Activated CD8-positive, alpha-beta memory T cell treated with anti-CD3 and anti-CD28 coated beads, Interleukin-2, amount 50 U/mL, for 1 hour (primary cell): ENCODE results near the gene ROM1.
"Not testable (repeated sequence)": the region's sequence is repeated elsewhere in the genome, so short reads cannot be mapped to it uniquely, and the experiment has no call there.

Experiments
- DNase-seq: peaks from one replicate; pipeline ENCODE4 v3.0.0-alpha.2; 2020; ENCODE audit errors: extremely low read depth

The ROM1 gene

GRCh38 chr11:62585356-62585755 lies 27.7 kb upstream of the ROM1 start:
- not testable (repeated sequence) for DNase-seq

GRCh38 chr11:62588966-62589637 lies 24.0 kb upstream of the ROM1 start:
- DNase-seq = no peak

DNA sequence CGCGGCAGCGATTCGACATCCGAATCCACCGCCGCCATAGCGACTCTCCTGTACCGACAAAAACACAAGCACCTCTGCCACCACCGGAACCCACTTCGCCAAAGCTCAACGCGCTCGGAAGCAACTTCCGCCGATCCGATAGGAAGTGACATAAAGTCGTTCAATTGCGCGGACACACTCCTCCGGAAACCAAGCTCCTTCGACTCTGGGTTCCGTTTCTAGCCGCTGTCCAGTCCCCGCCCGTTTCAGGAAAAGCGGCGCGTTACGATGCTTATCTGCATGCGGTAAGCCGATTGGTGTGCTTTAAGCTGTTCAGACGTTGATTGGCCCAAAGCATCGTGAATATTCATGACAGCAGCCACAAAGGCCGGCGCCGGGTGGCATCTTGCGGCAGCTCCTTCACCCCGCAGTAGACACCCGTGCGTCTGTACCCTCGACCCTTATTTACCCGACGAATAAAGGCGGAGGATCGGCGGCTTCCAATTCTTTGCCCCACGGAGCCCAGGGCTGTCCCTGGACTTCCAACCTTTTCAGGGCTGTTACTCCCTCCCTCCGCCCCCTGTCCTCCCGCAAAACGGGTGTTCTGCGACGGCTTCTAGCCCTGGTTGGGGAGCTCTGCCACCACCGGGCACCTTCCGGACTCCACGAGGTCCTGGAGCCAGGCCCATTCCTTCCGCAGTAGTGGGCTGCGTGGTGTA lies 21.5 kb upstream of the ROM1 start, which contains the start of gene TUT1:
TSS of gene TUT1 (minus strand) at position 76 of the 698 bp plus-strand sequence. CDS start at position 38, 38 bp downstream.
- DNase-seq = peak; percentile 96

GRCh38 chr11:62592146-62592815 lies 20.8 kb upstream of the ROM1 start:
- DNase-seq = no peak

GRCh38 chr11:62592989-62593421 lies 20.1 kb upstream of the ROM1 start:
- DNase-seq = no peak

GRCh38 chr11:62593434-62594044 lies 19.5 kb upstream of the ROM1 start:
- peak; percentile 55 for DNase-seq

DNA sequence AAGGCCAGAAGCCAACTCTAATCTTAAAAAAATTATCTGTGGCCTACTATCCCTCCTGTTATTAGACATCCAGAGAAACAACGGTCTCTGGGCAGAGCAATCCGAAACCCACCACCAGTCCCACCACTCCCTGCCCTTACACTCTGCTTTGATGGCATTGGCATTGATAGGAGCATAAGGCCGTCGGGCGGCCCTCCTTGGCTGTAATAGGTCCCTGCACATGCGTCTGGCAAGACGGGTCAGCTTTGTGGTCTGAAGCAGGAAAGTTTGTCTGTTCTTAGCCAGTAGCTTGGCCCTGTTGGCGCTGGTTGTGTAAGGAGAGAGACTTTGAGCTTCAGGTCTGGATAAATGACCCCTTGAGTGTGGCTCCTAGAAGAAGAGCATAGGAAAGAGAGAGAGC lies 17.9 kb upstream of the ROM1 start:
- DNase-seq = no peak

GRCh38 chr11:62599069-62599696 lies 13.9 kb upstream of the ROM1 start:
- peak; percentile 95 for DNase-seq

DNA sequence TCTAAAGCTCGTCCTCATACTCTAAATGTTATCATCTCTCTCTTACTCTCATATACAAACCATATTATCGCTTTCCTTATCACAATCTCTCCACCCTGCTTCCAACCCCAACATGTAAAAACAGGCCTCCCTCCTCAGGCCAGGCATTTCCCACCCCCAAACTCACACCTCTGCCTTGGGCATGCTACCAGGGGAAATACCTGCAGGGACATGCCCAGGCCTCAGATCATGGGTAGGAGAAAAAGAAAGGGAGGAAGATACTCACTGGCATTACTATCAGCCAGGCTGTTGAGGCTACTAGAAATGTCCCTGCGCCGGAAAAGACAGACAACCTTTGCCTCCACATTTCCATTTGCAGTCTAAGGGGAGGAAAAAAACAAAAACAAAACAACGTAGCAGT lies 13.2 kb upstream of the ROM1 start:
- no peak for DNase-seq

DNA sequence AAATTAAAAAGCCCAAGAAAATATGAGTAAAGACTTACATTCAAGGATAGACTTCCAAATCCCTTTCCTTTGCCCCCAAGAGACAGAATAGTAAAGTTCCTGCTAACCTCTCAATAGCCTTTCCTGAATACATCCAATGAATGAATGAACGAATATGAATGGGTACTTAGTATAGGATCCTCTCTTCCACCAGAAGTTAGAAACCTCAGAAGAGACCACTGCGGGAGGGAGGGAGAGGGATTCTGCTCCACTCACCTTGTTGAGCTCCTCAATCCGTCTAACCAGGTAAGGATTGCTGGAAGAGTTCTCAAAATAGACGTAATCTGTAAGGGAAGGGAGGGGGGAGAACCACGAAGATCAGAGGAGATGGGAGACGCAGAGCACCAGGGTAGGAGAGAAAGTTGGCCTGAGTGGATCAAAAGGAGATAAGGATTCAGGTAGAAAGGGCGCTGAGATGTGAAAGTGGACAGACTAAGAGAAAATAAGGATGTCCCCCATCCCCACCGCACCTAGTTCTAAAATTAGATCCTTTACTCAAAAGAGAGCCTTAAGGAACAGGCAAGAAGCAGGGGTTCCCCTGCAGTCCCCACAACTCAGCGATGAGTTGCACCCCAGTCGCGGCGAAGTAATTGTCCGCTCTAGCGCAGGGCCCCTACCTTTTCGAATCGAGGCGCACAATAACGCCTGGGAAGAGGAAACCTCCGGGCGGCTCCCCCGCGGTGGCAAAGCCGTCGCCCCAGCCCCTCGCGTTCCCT lies 12.5 kb upstream of the ROM1 start:
- DNase-seq = no peak

- DNase-seq = no peak
Measured at GRCh38 chr11:62601122-62601371, 12.0 kb upstream of the ROM1 start.

DNA sequence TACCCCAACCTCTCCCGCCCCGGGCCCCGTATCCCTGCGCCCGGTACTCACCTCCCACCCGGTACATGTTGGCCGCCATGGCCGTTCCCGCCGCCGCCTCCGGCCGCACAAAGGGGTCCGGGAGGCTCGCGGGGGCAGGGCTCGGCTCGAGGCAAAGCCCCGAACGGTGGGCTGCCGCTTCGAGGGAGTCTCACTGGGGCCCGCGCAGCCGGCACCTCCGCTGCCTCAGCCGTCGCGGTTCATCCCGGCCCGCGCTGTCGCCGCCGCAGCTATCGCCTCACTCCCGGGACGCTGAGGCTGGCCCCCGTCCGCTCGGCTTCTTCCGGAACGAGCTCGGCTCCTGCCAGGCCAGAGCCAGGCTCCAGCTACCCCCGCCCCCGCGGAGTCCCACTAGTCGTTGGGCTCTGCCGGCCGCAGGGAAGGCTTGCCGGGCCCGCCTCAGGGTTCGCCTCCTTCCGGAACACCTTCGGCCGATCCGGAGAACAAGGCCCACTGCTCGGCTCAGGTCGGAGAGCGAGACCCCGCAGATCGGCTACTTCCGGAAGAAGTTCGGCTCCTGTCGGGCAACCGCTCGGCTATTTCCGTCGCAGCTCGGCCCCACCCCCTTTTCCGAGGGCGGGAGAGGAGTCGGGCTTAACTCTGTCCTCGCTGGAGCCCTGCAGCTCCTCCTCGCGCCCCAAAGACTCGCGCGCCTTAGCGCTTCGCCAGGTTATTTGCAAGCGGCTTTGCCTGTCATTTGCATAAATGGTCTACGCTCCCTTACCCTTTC lies 11.5 kb upstream of the ROM1 start, which contains the start of gene MTA2:
TSS of gene MTA2 (minus strand) at position 494 of the 769 bp plus-strand sequence. CDS start at position 79, 415 bp downstream.
- DNase-seq = peak; percentile 97

DNA sequence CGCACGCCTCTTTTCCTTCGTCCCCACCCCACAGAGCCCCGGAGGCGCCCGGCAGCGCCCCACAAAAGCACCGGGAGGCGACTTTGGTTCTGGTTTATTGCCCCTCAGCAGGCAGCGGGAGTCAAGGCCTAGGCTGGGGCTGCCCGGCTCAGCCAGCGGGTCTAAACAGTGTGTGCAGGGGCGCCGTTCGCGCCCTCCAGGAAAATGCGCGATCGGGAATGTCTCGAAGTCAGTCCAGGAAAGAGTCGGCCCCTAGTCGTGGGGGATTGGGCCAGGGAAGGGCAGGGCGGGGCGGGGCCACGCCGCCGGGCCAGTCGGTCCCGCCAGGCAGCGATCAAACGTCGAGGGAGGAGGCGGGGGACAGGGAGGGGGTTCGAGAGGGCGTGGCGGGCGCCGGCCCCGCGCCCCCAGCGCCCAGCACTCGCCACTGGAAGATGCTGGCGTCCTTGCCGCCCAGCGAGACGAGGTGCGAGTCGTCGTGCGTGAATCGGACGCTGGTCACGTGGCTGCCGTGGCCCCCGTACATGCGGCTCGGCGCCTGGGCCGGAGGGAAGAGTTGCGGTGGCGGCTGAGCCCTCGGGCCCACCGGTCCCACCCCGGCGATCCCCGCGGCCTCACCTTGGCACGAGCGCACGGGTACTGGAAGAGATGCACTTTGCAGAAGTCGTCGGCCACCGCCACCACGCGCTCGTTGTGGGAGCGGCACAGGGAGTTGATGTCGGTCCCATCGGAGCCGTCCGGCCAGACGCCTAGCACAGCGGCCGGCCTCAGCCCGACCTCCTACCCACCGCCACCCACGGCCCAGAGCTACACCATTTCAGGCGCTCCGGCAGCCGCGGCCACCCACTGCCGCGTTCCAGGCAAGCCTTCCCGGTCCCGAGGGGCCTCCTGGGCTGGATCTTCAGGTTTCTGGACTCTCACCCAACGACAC lies 10.7 kb upstream of the ROM1 start:
- no peak for DNase-seq

GRCh38 chr11:62603072-62603408 lies 10.0 kb upstream of the ROM1 start:
- DNase-seq = no peak

DNA sequence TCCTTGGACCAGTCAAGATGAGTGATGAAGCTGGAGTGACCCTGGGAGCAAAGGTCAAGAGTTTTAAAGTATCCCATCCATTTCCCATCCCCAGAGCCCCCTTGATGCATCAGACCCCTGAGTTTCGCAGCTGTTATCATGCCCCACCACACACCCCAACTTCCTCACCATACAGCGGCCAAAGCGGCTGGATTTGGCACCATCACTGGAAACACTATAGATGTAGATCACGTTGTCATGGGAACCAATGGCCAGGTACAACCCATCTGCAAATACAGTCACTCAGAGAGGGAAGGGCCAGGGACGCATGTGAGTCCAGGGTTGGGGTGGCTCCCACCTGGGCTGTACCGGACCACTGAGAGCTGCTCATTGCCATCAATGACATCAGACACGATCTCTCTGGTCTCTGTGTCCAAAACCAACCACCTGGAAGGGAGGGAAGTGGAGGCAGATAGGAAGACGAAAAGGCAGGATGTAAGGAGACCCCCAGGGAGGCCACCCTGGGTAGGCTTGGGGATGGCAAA lies 9.2 kb upstream of the ROM1 start:
- no peak for DNase-seq

DNA sequence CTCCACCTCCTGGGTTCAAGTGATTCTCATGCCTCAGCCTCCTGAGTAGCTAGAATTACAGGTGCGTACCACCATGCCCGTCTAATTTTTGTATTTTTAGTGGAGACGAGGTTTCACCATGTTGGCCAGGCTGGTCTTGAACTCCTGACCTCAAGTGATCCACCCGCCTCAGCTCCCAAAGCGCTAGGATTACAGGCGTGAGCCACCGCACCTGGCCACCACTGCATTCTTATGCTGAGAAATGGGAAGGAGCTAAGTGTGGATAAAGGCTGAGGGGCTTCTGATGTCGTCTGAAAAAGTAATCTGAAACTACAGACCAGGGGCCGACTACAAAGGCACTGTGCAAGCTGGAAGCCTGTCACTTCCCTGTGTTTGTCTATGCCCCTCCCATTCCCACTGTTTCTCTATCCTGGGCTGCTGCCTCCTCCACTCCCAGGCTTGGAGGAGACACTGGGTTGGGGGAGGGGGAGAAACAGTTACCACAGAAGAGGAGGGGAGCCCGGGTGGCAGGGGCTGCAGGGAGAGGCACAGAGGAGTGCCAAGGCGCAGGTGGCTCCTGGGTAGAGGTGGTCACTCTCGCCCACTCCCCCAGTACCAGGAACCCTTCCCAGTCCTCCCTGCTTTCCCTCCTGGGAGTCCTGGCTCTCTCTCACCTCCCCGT lies 8.5 kb upstream of the ROM1 start:
- DNase-seq = no peak

GRCh38 chr11:62605467-62605866 lies 7.6 kb upstream of the ROM1 start:
- no peak for DNase-seq

- no peak for DNase-seq
Measured at GRCh38 chr11:62605902-62606301, 7.2 kb upstream of the ROM1 start.

DNA sequence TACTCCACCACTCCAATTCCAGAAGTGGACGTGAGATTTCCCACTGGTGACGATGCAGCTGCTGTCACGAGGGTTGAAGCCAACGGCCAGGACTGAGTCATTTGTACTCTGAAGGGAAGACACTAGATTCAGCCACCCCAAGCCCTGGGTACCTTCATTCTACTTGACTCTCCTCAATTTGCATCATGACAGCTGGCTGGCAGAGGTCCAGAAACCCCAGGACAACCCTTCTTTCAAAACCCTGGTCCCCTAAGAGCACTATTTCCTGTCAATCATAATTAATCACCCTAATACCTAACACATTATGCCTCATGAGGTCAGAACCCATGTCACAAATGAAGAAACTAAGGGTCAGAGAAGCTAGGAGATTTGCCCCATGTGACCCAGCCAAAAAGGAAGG lies 5.3 kb upstream of the ROM1 start:
- no peak for DNase-seq
